ENCODE data around the gene MPIG6B.

Gene MPIG6B

GRCh38 chr6:31739639-31740396, 16.6 kb downstream of the MPIG6B start, which contains the start of gene MSH5:
Gene MSH5, plus strand, starts transcription at chr6:31740005. Its CDS starts 462 bp downstream, at chr6:31740467.
- DNase-seq = peak; percentile 91 to 99 (median 92)

- DNase-seq = peak in 1 of 5 experiments; percentile 24
These were observed 17.4 kb downstream of the MPIG6B start for GRCh38 chr6:31740397-31741223.

- DNase-seq = no peak
These were observed 18.6 kb downstream of the MPIG6B start for GRCh38 chr6:31741815-31742214.

GRCh38 chr6:31742894-31743293, 19.7 kb downstream of the MPIG6B start:
- DNase-seq = no peak

GRCh38 chr6:31744422-31744821, 21.2 kb downstream of the MPIG6B start:
- no peak for DNase-seq

- no peak for DNase-seq
These were observed 26.3 kb downstream of the MPIG6B start for GRCh38 chr6:31749301-31750036.

GRCh38 chr6:31750411-31751022, 27.3 kb downstream of the MPIG6B start:
- no peak for DNase-seq

- no peak for DNase-seq
These were observed 29.7 kb downstream of the MPIG6B start for GRCh38 chr6:31752739-31753319.

- DNase-seq = no peak
These were observed 35.1 kb downstream of the MPIG6B start for GRCh38 chr6:31758281-31758680.

GRCh38 chr6:31760790-31761189, 37.6 kb downstream of the MPIG6B start:
- no peak for DNase-seq

GRCh38 chr6:31761343-31761742, 38.2 kb downstream of the MPIG6B start:
- DNase-seq = no peak

- no peak for DNase-seq
These were observed 39.2 kb downstream of the MPIG6B start, which contains the start of gene SAPCD1 for GRCh38 chr6:31762356-31762755. Gene SAPCD1, plus strand, starts transcription at chr6:31762656. Its CDS starts 399 bp downstream, at chr6:31763055.

- DNase-seq = no peak
These were observed 39.9 kb downstream of the MPIG6B start for GRCh38 chr6:31762878-31763618.

- DNase-seq = no peak
These were observed 40.4 kb downstream of the MPIG6B start for GRCh38 chr6:31763619-31763940.

- DNase-seq = no peak
These were observed 41.0 kb downstream of the MPIG6B start for GRCh38 chr6:31764198-31764597.

GRCh38 chr6:31765559-31765909, 42.4 kb downstream of the MPIG6B start:
- DNase-seq = no peak

GRCh38 chr6:31765910-31766794, 43.0 kb downstream of the MPIG6B start:
- DNase-seq = no peak

- DNase-seq = no peak
These were observed 44.0 kb downstream of the MPIG6B start for GRCh38 chr6:31767096-31767645.

- no peak for DNase-seq
These were observed 45.4 kb downstream of the MPIG6B start for GRCh38 chr6:31768363-31769257.

All from T-helper 2 cell (primary cell).